PC-3 (cell line): ENCODE results near the gene NFE2. TPM values are rescaled to one million over a fixed set of nuclear protein-coding genes. Genes with fewer than 3 reads are reported as not detected.

Source experiments
- ATAC-seq: fragments of 200-7000 bp; cut with Tn5 transposase; 2 replicates; pipeline ENCODE4 v1.9.1; 2020; ENCODE audit warnings: mild to moderate bottlenecking, moderate library complexity
- BruUV-seq: library from RNA; stranded (reverse); fragments of 400-500 nt; replicated peaks from 2 replicates; lab custom pipeline; 2021; lab: Mats Ljungman, UMichigan
- CTCF ChIA-PET: fragments of 300-600 bp; sonication (Branson Sonifier 250); formaldehyde crosslinking; loops from one replicate; lab custom pipeline; 2022; ENCODE audit warnings: antibody characterized with exemption; lab: Charles Lee
- POLR2A ChIA-PET: fragments of 300-600 bp; sonication (Branson Sonifier 250); formaldehyde crosslinking; loops from one replicate; lab custom pipeline; 2022; ENCODE audit warnings: antibody characterized with exemption; ENCODE audit not compliant: unreplicated experiment; lab: Charles Lee
- DNase-seq: peaks from one replicate; pipeline ENCODE4 v3.0.0-alpha.2; 2015
- H2AFZ ChIP-seq: fragments of 300-600 bp; sonication (generic); 2 replicates; pipeline ENCODE4 v1.6.0; 2016; ENCODE audit warnings: antibody characterized with exemption, low read length
- H3F3A ChIP-seq: fragments of 300-600 bp; sonication (generic); one replicate; pipeline ENCODE4 v1.6.0; 2017; ENCODE audit warnings: antibody characterized with exemption, low read length, control low read depth, mild to moderate bottlenecking; ENCODE audit not compliant: unreplicated experiment
- H3K27ac ChIP-seq: fragments of 300-600 bp; sonication (generic); 2 replicates; pipeline ENCODE4 v1.5.1; 2016; ENCODE audit warnings: mild to moderate bottlenecking, low read length
- H3K27me3 ChIP-seq: fragments of 300-600 bp; sonication (generic); 2 replicates; pipeline ENCODE4 v1.6.1; 2016; ENCODE audit warnings: low read length, mixed read lengths
- H3K36me3 ChIP-seq: fragments of 300-600 bp; sonication (generic); 2 replicates; pipeline ENCODE4 v1.6.1; 2016; ENCODE audit warnings: low read depth, mixed run types, low read length, mixed read lengths
- H3K4me1 ChIP-seq: fragments of 300-600 bp; sonication (generic); 2 replicates; pipeline ENCODE4 v1.5.1; 2016; ENCODE audit warnings: low read length; ENCODE audit not compliant: insufficient read depth
- H3K4me2 ChIP-seq: fragments of 300-600 bp; sonication (generic); 2 replicates; pipeline ENCODE4 v1.6.0; 2016; ENCODE audit warnings: low read length
- H3K4me3 ChIP-seq: fragments of 300-600 bp; sonication (generic); 2 replicates; pipeline ENCODE4 v1.5.1; 2016; ENCODE audit warnings: mild to moderate bottlenecking, low read length, mixed read lengths
- H3K79me2 ChIP-seq: fragments of 300-600 bp; sonication (generic); 2 replicates; pipeline ENCODE4 v1.6.1; 2017; ENCODE audit warnings: low read length, mixed read lengths
- H3K9ac ChIP-seq: fragments of 300-600 bp; sonication (generic); 2 replicates; pipeline ENCODE4 v1.6.0; 2016; ENCODE audit warnings: mild to moderate bottlenecking, low read length
- H3K9me2 ChIP-seq: fragments of 300-600 bp; sonication (generic); replicated peaks from 2 replicates; pipeline ENCODE4 v1.6.1; 2016; ENCODE audit warnings: mixed run types, low read length, mixed read lengths
- H3K9me3 ChIP-seq: fragments of 300-600 bp; sonication (generic); 2 replicates; pipeline ENCODE4 v1.6.1; 2016; ENCODE audit warnings: low read length, mixed read lengths
- H4K20me1 ChIP-seq: fragments of 300-600 bp; sonication (generic); 2 replicates; pipeline ENCODE4 v1.6.1; 2016; ENCODE audit warnings: low read length, mixed read lengths
- EZH2 ChIP-seq: fragments of 300-600 bp; sonication (generic); IDR thresholded peaks from one replicate; pipeline ENCODE4 v1.6.1; 2017; ENCODE audit warnings: antibody characterized with exemption, mild to moderate bottlenecking, low read length; ENCODE audit not compliant: unreplicated experiment
- EZH2phosphoT487 ChIP-seq: fragments of 300-600 bp; sonication (generic); IDR thresholded peaks from 2 replicates; pipeline ENCODE4 v1.6.1; 2018; ENCODE audit warnings: mild to moderate bottlenecking, antibody characterized with exemption, low read length, borderline replicate concordance
- intact Hi-C: fragments of 100-400 bp; cut with micrococcal nuclease; formaldehyde crosslinking; loops from 2 replicates; pipeline ENCODE4 v1.9.0; 2023
- total RNA-seq: library from RNA; depleted of rRNA; stranded (reverse); fragments of >200 nt; gene quantifications from 2 replicates; pipeline ENCODE4 v1.2.3, GENCODE V29; 2014
- TF ChIP-seq, protein P1 (sequence below): fragments of 300-600 bp; sonication (generic); conservative IDR thresholded peaks from 2 replicates; pipeline ENCODE4 v1.5.1; 2017; ENCODE audit warnings: antibody characterized with exemption, low read depth, mild to moderate bottlenecking, low read length

NFE2 gene
- total RNA-seq, 1 experiment from 2014 or later: 0.26 TPM

DNA sequence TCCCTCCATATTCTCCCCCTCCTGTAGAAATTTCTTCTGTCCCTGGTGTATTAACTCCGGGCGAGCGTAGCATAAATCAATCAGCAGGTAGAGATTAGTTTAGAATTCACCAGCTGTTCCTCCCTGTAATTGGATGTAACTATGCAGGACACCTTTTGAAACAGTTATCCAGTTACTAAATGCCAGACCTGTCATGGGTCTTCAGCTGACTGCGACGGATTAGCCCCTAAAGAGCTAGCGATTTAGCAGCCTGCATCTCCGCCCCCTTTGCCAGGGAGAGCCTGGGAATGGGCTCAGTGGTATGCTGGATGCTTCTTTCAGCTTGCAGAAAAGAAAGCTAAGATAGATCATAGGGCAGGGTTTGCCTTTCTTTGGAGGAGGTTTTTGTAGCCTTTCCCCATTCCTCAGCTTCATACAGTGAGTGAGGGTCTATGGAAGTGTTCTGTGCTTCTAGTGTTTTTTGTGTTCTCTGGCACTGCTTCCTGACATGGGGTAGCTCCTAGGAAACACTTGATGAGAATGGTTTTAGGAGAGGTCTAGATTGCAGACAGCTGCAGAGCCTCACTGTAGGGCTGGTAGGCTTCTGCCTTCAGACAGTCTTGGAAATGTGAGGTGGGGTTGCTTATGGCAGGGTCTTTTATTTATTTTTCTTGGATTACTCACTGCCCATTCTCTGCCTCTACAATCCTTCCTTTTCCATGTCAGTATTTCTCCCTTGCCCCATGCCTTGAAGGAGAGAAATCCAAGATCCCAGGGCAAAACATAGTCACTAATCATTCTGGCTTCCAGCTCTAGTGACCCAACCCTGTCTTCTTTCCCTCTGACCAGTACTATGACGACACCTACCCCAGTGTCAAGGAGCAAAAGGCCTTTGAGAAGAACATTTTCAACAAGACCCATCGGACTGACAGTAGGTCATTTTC, 40.8 kb upstream of the NFE2 start:
- CTCF ChIA-PET: no interaction called here
- Histone ChIP-seq H3K4me3 (no peak overlapping the region), H3K9ac (no peak overlapping the region), H3K27ac (no peak overlapping the region), H3F3A (no peaks in the 10 kb centered on the region), H3K27me3 (no peaks in the 10 kb centered on the region), H3K9me2 (no peaks in the 10 kb centered on the region), H3K79me2 (peaks cover 12% of the 10 kb centered on the region; the same call in 1 of the 2 replicates), H3K4me1 (no peaks in the 10 kb centered on the region), H4K20me1 (no peaks in the 10 kb centered on the region), H3K9me3 (no peaks in the 10 kb centered on the region), H3K36me3 (peaks cover 31% of the 10 kb centered on the region), H3K4me2 (no peak overlapping the region), H2AFZ (no peak overlapping the region)
- no peak for DNase-seq
- POLR2A ChIA-PET: no interaction called here
- no TSS peak for BruUV-seq
- ATAC-seq: no peak
- TF ChIP-seq, protein P1, sequence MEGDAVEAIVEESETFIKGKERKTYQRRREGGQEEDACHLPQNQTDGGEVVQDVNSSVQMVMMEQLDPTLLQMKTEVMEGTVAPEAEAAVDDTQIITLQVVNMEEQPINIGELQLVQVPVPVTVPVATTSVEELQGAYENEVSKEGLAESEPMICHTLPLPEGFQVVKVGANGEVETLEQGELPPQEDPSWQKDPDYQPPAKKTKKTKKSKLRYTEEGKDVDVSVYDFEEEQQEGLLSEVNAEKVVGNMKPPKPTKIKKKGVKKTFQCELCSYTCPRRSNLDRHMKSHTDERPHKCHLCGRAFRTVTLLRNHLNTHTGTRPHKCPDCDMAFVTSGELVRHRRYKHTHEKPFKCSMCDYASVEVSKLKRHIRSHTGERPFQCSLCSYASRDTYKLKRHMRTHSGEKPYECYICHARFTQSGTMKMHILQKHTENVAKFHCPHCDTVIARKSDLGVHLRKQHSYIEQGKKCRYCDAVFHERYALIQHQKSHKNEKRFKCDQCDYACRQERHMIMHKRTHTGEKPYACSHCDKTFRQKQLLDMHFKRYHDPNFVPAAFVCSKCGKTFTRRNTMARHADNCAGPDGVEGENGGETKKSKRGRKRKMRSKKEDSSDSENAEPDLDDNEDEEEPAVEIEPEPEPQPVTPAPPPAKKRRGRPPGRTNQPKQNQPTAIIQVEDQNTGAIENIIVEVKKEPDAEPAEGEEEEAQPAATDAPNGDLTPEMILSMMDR: no peak
- TF ChIP-seq EZH2 (no peak), EZH2phosphoT487 (no peak)
- intact Hi-C loops: no loop called here

DNA sequence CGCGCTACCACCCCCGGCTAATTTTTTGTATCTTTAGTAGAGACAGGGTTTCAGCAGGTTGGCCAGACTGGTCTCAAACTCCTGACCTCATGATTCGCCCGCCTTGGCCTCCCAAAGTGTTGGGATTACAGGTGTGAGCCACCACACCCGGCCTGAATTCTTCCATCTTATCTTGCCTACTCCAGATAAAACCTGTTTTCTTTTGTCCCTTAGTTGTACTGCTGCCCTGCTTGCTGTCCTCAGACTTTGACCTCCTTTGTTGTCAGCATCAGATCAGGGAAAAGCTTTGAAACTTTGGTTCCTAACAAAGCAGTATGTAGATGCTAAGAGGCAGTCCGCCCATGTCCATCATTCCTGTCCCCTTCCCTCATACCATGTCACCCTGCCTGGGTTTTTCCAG, 40.0 kb upstream of the NFE2 start:
- intact Hi-C loops: no loop called here
- no peaks in the 10 kb centered on the region for H3K27me3 ChIP-seq
- H3K9me2 ChIP-seq: no peaks in the 10 kb centered on the region
- H3K9me3 ChIP-seq: no peaks in the 10 kb centered on the region
- no peak overlapping the region for H2AFZ ChIP-seq
- no peak for ATAC-seq
- H3K4me2 ChIP-seq: no peak overlapping the region
- no peaks in the 10 kb centered on the region for H3K4me1 ChIP-seq
- no peak for TF ChIP-seq EZH2
- TF ChIP-seq EZH2phosphoT487: no peak
- TF ChIP-seq, protein P1: no peak
- no peak for DNase-seq
- POLR2A ChIA-PET: no interaction called here
- no peak overlapping the region for H3K27ac ChIP-seq
- peaks cover 13% of the 10 kb centered on the region; the same call in 1 of the 2 replicates for H3K79me2 ChIP-seq
- BruUV-seq: no TSS peak
- H3F3A ChIP-seq: no peaks in the 10 kb centered on the region
- CTCF ChIA-PET: no interaction called here
- no peaks in the 10 kb centered on the region for H4K20me1 ChIP-seq
- peaks cover 31% of the 10 kb centered on the region for H3K36me3 ChIP-seq
- H3K4me3 ChIP-seq: no peak overlapping the region
- no peak overlapping the region for H3K9ac ChIP-seq
